Measurements from ENCODE around the gene FDX1. TPM values are rescaled to one million over a fixed set of nuclear protein-coding genes. Genes with fewer than 3 reads are reported as not detected.

Gene FDX1
- total and polyA plus RNA-seq, 5 donors from 2014 or later = 9.5 to 28.2 (median 24.0) TPM

GRCh38 chr11:110481523-110481922 is 51.8 kb downstream of the FDX1 start:
- no peaks in the 10 kb centered on the region for H3K36me3 ChIP-seq (ENCODE audit: control insufficient read depth, insufficient read depth, low read length)
- peaks cover 4% of the 10 kb centered on the region for H3K27me3 ChIP-seq (ENCODE audit: control insufficient read depth, insufficient read depth, low read length)
- no peak overlapping the region for H3K4me3 ChIP-seq (ENCODE audit: low read depth, low read length)
- no peaks in the 10 kb centered on the region for H3K4me1 ChIP-seq (ENCODE audit: control insufficient read depth, insufficient read depth, low read length, poor library complexity, severe bottlenecking)
- Mint-ChIP-seq H3K4me1 (peaks cover 0 to 4% (median 0%) of the 10 kb centered on the region in 4 donors), H3K4me3 (no peak overlapping the region), H3K27ac (no peak overlapping the region), H3K9me3 (peaks cover 0 to 2% (median 0%) of the 10 kb centered on the region in 7 donors), H3K36me3 (no peaks in the 10 kb centered on the region), H3K27me3 (no peaks in the 10 kb centered on the region)
- DNase-seq = no peak
- no peak overlapping the region for H3K27ac ChIP-seq (ENCODE audit: insufficient read depth, low read length, poor library complexity, severe bottlenecking)
- no peaks in the 10 kb centered on the region for H3K9me3 ChIP-seq (ENCODE audit: control insufficient read depth in 2 of 2, low read length in 2 of 2)
- ATAC-seq (ENCODE audit: low read depth in 2 of 2) = no peak

DNA sequence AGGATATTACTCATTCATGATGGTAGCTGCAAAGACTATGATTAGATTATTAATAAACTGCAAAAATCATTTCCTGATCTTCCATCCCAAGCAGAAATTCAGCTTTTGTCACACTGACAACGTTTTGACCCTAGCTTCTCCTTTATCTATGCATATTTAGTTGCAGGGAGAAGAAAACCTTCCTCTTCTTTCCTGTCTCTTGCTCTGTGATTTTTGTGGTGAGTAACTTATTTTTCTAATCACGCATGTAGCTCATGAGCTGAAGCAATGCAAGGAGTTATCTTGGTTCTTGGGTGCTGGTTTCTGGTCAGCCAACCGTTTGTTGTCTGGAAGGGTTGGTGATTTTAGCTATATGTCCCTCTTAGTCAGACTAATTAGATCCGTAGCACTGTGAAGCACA is 56.4 kb downstream of the FDX1 start:
- Histone ChIP-seq H3K4me3 (ENCODE audit: low read depth, low read length) (no peak overlapping the region), H3K4me1 (ENCODE audit: control insufficient read depth, insufficient read depth, low read length, poor library complexity, severe bottlenecking) (no peaks in the 10 kb centered on the region), H3K27me3 (ENCODE audit: control insufficient read depth, insufficient read depth, low read length) (peaks cover 4% of the 10 kb centered on the region), H3K27ac (ENCODE audit: insufficient read depth, low read length, poor library complexity, severe bottlenecking) (no peak overlapping the region), H3K36me3 (ENCODE audit: control insufficient read depth, insufficient read depth, low read length) (no peaks in the 10 kb centered on the region), H3K9me3 (ENCODE audit: control insufficient read depth in 2 of 2, low read length in 2 of 2) (no peaks in the 10 kb centered on the region)
- no peak overlapping the region for H3K27ac Mint-ChIP-seq
- no peak for DNase-seq
- ATAC-seq (ENCODE audit: low read depth in 2 of 2) = no peak
- H3K9me3 Mint-ChIP-seq = peaks cover 0 to 2% (median 0%) of the 10 kb centered on the region in 7 donors
- H3K27me3 Mint-ChIP-seq = no peaks in the 10 kb centered on the region
- H3K4me1 Mint-ChIP-seq = no peaks in the 10 kb centered on the region
- no peaks in the 10 kb centered on the region for H3K36me3 Mint-ChIP-seq
- H3K4me3 Mint-ChIP-seq = no peak overlapping the region

- Histone ChIP-seq H3K27me3 (ENCODE audit: control insufficient read depth, insufficient read depth, low read length) (no peaks in the 10 kb centered on the region), H3K4me3 (ENCODE audit: low read depth, low read length) (no peak overlapping the region), H3K9me3 (ENCODE audit: control insufficient read depth in 2 of 2, low read length in 2 of 2) (no peaks in the 10 kb centered on the region), H3K36me3 (ENCODE audit: control insufficient read depth, insufficient read depth, low read length) (no peaks in the 10 kb centered on the region), H3K27ac (ENCODE audit: insufficient read depth, low read length, poor library complexity, severe bottlenecking) (no peak overlapping the region), H3K4me1 (ENCODE audit: control insufficient read depth, insufficient read depth, low read length, poor library complexity, severe bottlenecking) (no peaks in the 10 kb centered on the region)
- Mint-ChIP-seq H3K27me3 (peaks cover 4% of the 10 kb centered on the region), H3K4me3 (no peak overlapping the region), H3K36me3 (no peaks in the 10 kb centered on the region), H3K27ac (no peak overlapping the region), H3K4me1 (no peaks in the 10 kb centered on the region), H3K9me3 (peaks cover 0 to 1% (median 0%) of the 10 kb centered on the region in 7 donors)
- ATAC-seq (ENCODE audit: low read depth in 2 of 2) (no peak), DNase-seq (no peak)
Measured at GRCh38 chr11:110488446-110488845, 58.7 kb downstream of the FDX1 start.

- Mint-ChIP-seq H3K27ac (no peak overlapping the region), H3K4me3 (no peak overlapping the region), H3K27me3 (peaks cover 20% of the 10 kb centered on the region), H3K4me1 (no peaks in the 10 kb centered on the region), H3K36me3 (no peaks in the 10 kb centered on the region), H3K9me3 (peaks cover 0 to 1% (median 0%) of the 10 kb centered on the region in 7 donors)
- no peak overlapping the region for H3K27ac ChIP-seq (ENCODE audit: insufficient read depth, low read length, poor library complexity, severe bottlenecking)
- H3K36me3 ChIP-seq (ENCODE audit: control insufficient read depth, insufficient read depth, low read length) = no peaks in the 10 kb centered on the region
- H3K27me3 ChIP-seq (ENCODE audit: control insufficient read depth, insufficient read depth, low read length) = no peaks in the 10 kb centered on the region
- H3K4me3 ChIP-seq (ENCODE audit: low read depth, low read length) = no peak overlapping the region
- H3K9me3 ChIP-seq (ENCODE audit: control insufficient read depth in 2 of 2, low read length in 2 of 2) = no peaks in the 10 kb centered on the region
- DNase-seq (no peak), ATAC-seq (ENCODE audit: low read depth in 2 of 2) (no peak)
- H3K4me1 ChIP-seq (ENCODE audit: control insufficient read depth, insufficient read depth, low read length, poor library complexity, severe bottlenecking) = no peaks in the 10 kb centered on the region
Measured at GRCh38 chr11:110490886-110491285, 61.1 kb downstream of the FDX1 start.

- DNase-seq (no peak), ATAC-seq (ENCODE audit: low read depth in 2 of 2) (no peak)
- no peak overlapping the region for H3K4me3 Mint-ChIP-seq
- no peaks in the 10 kb centered on the region for H3K36me3 Mint-ChIP-seq
- no peak overlapping the region for H3K4me3 ChIP-seq (ENCODE audit: low read depth, low read length)
- no peaks in the 10 kb centered on the region for H3K4me1 Mint-ChIP-seq
- H3K9me3 Mint-ChIP-seq = peaks cover 0 to 1% (median 0%) of the 10 kb centered on the region in 7 donors
- no peak overlapping the region for H3K27ac Mint-ChIP-seq
- H3K27me3 Mint-ChIP-seq = peaks cover 20% of the 10 kb centered on the region
- H3K36me3 ChIP-seq (ENCODE audit: control insufficient read depth, insufficient read depth, low read length) = no peaks in the 10 kb centered on the region
- H3K9me3 ChIP-seq (ENCODE audit: control insufficient read depth in 2 of 2, low read length in 2 of 2) = no peaks in the 10 kb centered on the region
- H3K27ac ChIP-seq (ENCODE audit: insufficient read depth, low read length, poor library complexity, severe bottlenecking) = no peak overlapping the region
- H3K27me3 ChIP-seq (ENCODE audit: control insufficient read depth, insufficient read depth, low read length) = no peaks in the 10 kb centered on the region
- no peaks in the 10 kb centered on the region for H3K4me1 ChIP-seq (ENCODE audit: control insufficient read depth, insufficient read depth, low read length, poor library complexity, severe bottlenecking)
Measured at GRCh38 chr11:110491577-110492320, 62.0 kb downstream of the FDX1 start.

DNA sequence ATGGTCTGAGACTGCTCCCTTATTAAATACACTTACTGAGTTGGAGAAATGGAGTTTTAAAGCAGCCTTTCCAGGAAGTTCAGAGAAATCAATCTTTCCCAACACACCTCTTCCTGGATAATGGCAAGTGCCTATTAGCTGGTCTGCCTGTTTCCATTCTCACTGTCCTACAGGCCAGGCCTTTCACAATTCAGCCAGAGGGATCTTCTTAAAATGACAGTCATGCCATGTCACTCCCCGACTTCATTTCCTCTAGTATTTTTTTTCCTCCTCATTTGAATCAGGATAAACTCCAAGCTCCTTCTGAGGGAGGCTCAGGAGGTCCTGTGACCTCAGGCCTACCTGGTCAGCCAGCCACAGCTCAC is 62.6 kb downstream of the FDX1 start:
- Mint-ChIP-seq H3K9me3 (peaks cover 0 to 3% (median 0%) of the 10 kb centered on the region in 7 donors), H3K4me1 (no peaks in the 10 kb centered on the region), H3K27ac (no peak overlapping the region), H3K4me3 (no peak overlapping the region), H3K36me3 (no peaks in the 10 kb centered on the region), H3K27me3 (peaks cover 20% of the 10 kb centered on the region)
- Histone ChIP-seq H3K4me1 (ENCODE audit: control insufficient read depth, insufficient read depth, low read length, poor library complexity, severe bottlenecking) (no peaks in the 10 kb centered on the region), H3K27ac (ENCODE audit: insufficient read depth, low read length, poor library complexity, severe bottlenecking) (no peak overlapping the region), H3K27me3 (ENCODE audit: control insufficient read depth, insufficient read depth, low read length) (peaks cover 2% of the 10 kb centered on the region), H3K9me3 (ENCODE audit: control insufficient read depth in 2 of 2, low read length in 2 of 2) (no peaks in the 10 kb centered on the region), H3K36me3 (ENCODE audit: control insufficient read depth, insufficient read depth, low read length) (no peaks in the 10 kb centered on the region), H3K4me3 (ENCODE audit: low read depth, low read length) (no peak overlapping the region)
- DNase-seq (no peak), ATAC-seq (ENCODE audit: low read depth in 2 of 2) (no peak)

DNA sequence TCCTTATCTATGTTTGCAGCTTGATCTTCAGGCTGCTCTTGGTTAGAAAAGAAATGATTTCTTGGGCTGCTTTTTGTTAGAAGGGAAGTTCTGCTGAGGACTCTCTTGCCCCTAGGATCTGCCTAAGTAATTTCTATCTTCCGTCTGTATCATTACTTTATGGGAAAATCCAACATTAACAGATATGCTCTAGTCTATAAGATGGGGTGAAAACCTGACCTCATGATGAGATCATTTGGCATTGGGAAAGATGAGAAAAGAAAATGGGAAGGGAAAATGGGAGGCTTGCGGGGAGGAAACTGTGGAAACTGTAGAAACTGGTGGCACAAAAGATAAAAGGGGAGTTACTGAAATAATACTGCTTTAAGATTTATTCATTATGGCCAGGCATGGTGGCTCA is 63.6 kb downstream of the FDX1 start:
- Mint-ChIP-seq H3K9me3 (peaks cover 0 to 3% (median 0%) of the 10 kb centered on the region in 7 donors), H3K27ac (no peak overlapping the region), H3K4me3 (no peak overlapping the region), H3K27me3 (peaks cover 20% of the 10 kb centered on the region), H3K36me3 (no peaks in the 10 kb centered on the region), H3K4me1 (no peaks in the 10 kb centered on the region)
- Histone ChIP-seq H3K4me1 (ENCODE audit: control insufficient read depth, insufficient read depth, low read length, poor library complexity, severe bottlenecking) (no peaks in the 10 kb centered on the region), H3K9me3 (ENCODE audit: control insufficient read depth in 2 of 2, low read length in 2 of 2) (no peaks in the 10 kb centered on the region), H3K4me3 (ENCODE audit: low read depth, low read length) (no peak overlapping the region), H3K27ac (ENCODE audit: insufficient read depth, low read length, poor library complexity, severe bottlenecking) (no peak overlapping the region), H3K36me3 (ENCODE audit: control insufficient read depth, insufficient read depth, low read length) (no peaks in the 10 kb centered on the region), H3K27me3 (ENCODE audit: control insufficient read depth, insufficient read depth, low read length) (peaks cover 2% of the 10 kb centered on the region)
- ATAC-seq (ENCODE audit: low read depth in 2 of 2) = no peak
- no peak for DNase-seq
